HEK293 (cell line): ENCODE data around the gene SYTL2.

ENCODE experiments used
- CTCF ChIA-PET: fragments of 350-600 bp; formaldehyde crosslinking; extraction: SDS; loops from one replicate; lab custom pipeline; 2021; ENCODE audit warnings: antibody characterized with exemption; lab: Yijun Ruan, JAX
- POLR2A ChIA-PET: fragments of 300-600 bp; formaldehyde crosslinking; extraction: SDS; loops from one replicate; lab custom pipeline; 2020; ENCODE audit warnings: antibody characterized with exemption, inconsistent platforms; lab: Yijun Ruan, JAX
- H3K27ac ChIP-seq: fragments of 200-500 bp; sonication (Bioruptor generic); 2 replicates; pipeline ENCODE4 v1.5.1; 2014; ENCODE audit warnings: low read depth, low read length, control low read depth, inconsistent platforms; ENCODE audit errors: extremely low read depth
- H3K36me3 ChIP-seq, 2 experiments: fragments of 200-500 bp in 1 of 2; sonication (Bioruptor generic) in 1 of 2; 1 replicate in 1 of 2; 2 replicates in 1 of 2; pipeline ENCODE4 v1.5.1; 2014 to 2017; ENCODE audit warnings: inconsistent platforms in 2 of 2, low read length in 2 of 2; ENCODE audit not compliant: control insufficient read depth in 2 of 2, insufficient read depth in 1 of 2
- H3K4me1 ChIP-seq: fragments of 200-500 bp; sonication (Bioruptor generic); 2 replicates; pipeline ENCODE4 v1.5.1; 2014; ENCODE audit warnings: mild to moderate bottlenecking, low read length, inconsistent platforms; ENCODE audit not compliant: control insufficient read depth, insufficient read depth
- H3K4me3 ChIP-seq: 2 replicates; pipeline ENCODE4 v1.5.1; 2011; ENCODE audit warnings: low read depth, mild to moderate bottlenecking, control low read depth, low read length, moderate library complexity
- H3K9me3 ChIP-seq: fragments of 200-500 bp; sonication (Bioruptor generic); 2 replicates; pipeline ENCODE4 v1.5.1; 2014; ENCODE audit warnings: low read depth, low read length, inconsistent platforms; ENCODE audit not compliant: control insufficient read depth, insufficient read depth
- KLF10 ChIP-seq: fragments of 450-650 bp; IDR thresholded peaks from 2 replicates; pipeline ENCODE4 v1.5.1; 2018; ENCODE audit warnings: missing biosample characterization, mild to moderate bottlenecking, missing genetic modification characterization
- OVOL3 ChIP-seq: fragments of 450-650 bp; formaldehyde crosslinking; IDR thresholded peaks from 2 replicates; pipeline ENCODE4 v1.5.1; 2016; ENCODE audit warnings: missing biosample characterization, missing genetic modification characterization
- ZIC2 ChIP-seq: fragments of 450-650 bp; formaldehyde crosslinking; IDR thresholded peaks from 2 replicates; pipeline ENCODE4 v1.5.1; 2016; ENCODE audit warnings: missing biosample characterization, missing genetic modification characterization
- ZNF140 ChIP-seq: fragments of 450-650 bp; formaldehyde crosslinking; IDR thresholded peaks from 2 replicates; pipeline ENCODE4 v1.5.1; 2016; ENCODE audit warnings: missing biosample characterization, missing genetic modification characterization
- ZNF169 ChIP-seq: fragments of 450-650 bp; formaldehyde crosslinking; IDR thresholded peaks from 2 replicates; pipeline ENCODE4 v1.5.1; 2016; ENCODE audit warnings: missing biosample characterization, missing genetic modification characterization
- ZNF202 ChIP-seq: fragments of 450-650 bp; formaldehyde crosslinking; IDR thresholded peaks from 2 replicates; pipeline ENCODE4 v1.5.1; 2016; ENCODE audit warnings: missing biosample characterization, missing genetic modification characterization, borderline replicate concordance
- ZNF221 ChIP-seq: fragments of 450-650 bp; formaldehyde crosslinking; IDR thresholded peaks from 2 replicates; pipeline ENCODE4 v1.5.1; 2017; ENCODE audit warnings: missing biosample characterization, missing genetic modification characterization, borderline replicate concordance
- ZNF350 ChIP-seq: fragments of 450-650 bp; formaldehyde crosslinking; IDR thresholded peaks from 2 replicates; pipeline ENCODE4 v1.5.0; 2017; ENCODE audit warnings: missing biosample characterization, mild to moderate bottlenecking, missing genetic modification characterization
- ZNF391 ChIP-seq: fragments of 450-650 bp; formaldehyde crosslinking; IDR thresholded peaks from 2 replicates; pipeline ENCODE4 v1.5.1; 2016; ENCODE audit warnings: low read depth, missing biosample characterization, missing genetic modification characterization, borderline replicate concordance
- ZNF404 ChIP-seq: fragments of 450-650 bp; formaldehyde crosslinking; IDR thresholded peaks from 2 replicates; pipeline ENCODE4 v1.5.1; 2017; ENCODE audit warnings: missing biosample characterization, missing genetic modification characterization
- ZNF433 ChIP-seq: fragments of 450-650 bp; formaldehyde crosslinking; IDR thresholded peaks from 2 replicates; pipeline ENCODE4 v1.5.1; 2016; ENCODE audit warnings: missing biosample characterization, missing genetic modification characterization, low read depth
- ZNF514 ChIP-seq: fragments of 450-650 bp; formaldehyde crosslinking; IDR thresholded peaks from 2 replicates; pipeline ENCODE4 v1.5.1; 2016; ENCODE audit warnings: missing biosample characterization, missing genetic modification characterization
- ZNF529 ChIP-seq: fragments of 450-650 bp; formaldehyde crosslinking; IDR thresholded peaks from 2 replicates; pipeline ENCODE4 v1.5.1; 2017; ENCODE audit warnings: missing genetic modification characterization, missing biosample characterization; ENCODE audit not compliant: insufficient replicate concordance
- ZNF658 ChIP-seq: fragments of 450-650 bp; formaldehyde crosslinking; IDR thresholded peaks from 2 replicates; pipeline ENCODE4; 2016; ENCODE audit warnings: missing biosample characterization, missing genetic modification characterization
- ZNF76 ChIP-seq: fragments of 450-650 bp; formaldehyde crosslinking; IDR thresholded peaks from 2 replicates; pipeline ENCODE4; 2016; ENCODE audit warnings: low read depth, missing biosample characterization, missing genetic modification characterization, borderline replicate concordance
- ZNF768 ChIP-seq: fragments of 450-650 bp; formaldehyde crosslinking; IDR thresholded peaks from 2 replicates; pipeline ENCODE4 v1.5.1; 2018; ENCODE audit warnings: missing biosample characterization, mild to moderate bottlenecking, missing genetic modification characterization
- ZNF785 ChIP-seq: fragments of 450-650 bp; formaldehyde crosslinking; IDR thresholded peaks from 2 replicates; pipeline ENCODE4 v1.5.1; 2016; ENCODE audit warnings: missing biosample characterization, missing genetic modification characterization
- ZNF791 ChIP-seq: fragments of 450-650 bp; formaldehyde crosslinking; IDR thresholded peaks from 2 replicates; pipeline ENCODE4 v1.5.1; 2016; ENCODE audit warnings: missing biosample characterization, missing genetic modification characterization
- ZNF830 ChIP-seq: fragments of 450-650 bp; IDR thresholded peaks from 2 replicates; pipeline ENCODE4 v1.5.0; 2018; ENCODE audit warnings: missing biosample characterization, missing genetic modification characterization, low read depth, mild to moderate bottlenecking, moderate library complexity
- TF ChIP-seq, protein P1 (sequence below): fragments of 450-650 bp; formaldehyde crosslinking; IDR thresholded peaks from 2 replicates; pipeline ENCODE4 v1.5.1; 2017; ENCODE audit warnings: missing biosample characterization, missing genetic modification characterization
- TF ChIP-seq, protein P2 (sequence below): fragments of 450-650 bp; formaldehyde crosslinking; IDR thresholded peaks from 2 replicates; pipeline ENCODE4 v1.5.1; 2016; ENCODE audit warnings: missing biosample characterization, missing genetic modification characterization
- TF ChIP-seq, protein P3 (sequence below): fragments of 450-650 bp; IDR thresholded peaks from 2 replicates; pipeline ENCODE4 v1.5.1; 2018; ENCODE audit warnings: missing biosample characterization, missing genetic modification characterization
- TF ChIP-seq, protein P4 (sequence below): fragments of 450-650 bp; formaldehyde crosslinking; IDR thresholded peaks from 2 replicates; pipeline ENCODE4 v1.5.1; 2016; ENCODE audit warnings: missing biosample characterization, missing genetic modification characterization, borderline replicate concordance
- TF ChIP-seq, protein P5 (sequence below): fragments of 450-650 bp; formaldehyde crosslinking; IDR thresholded peaks from 2 replicates; pipeline ENCODE4 v1.5.1; 2016; ENCODE audit warnings: missing biosample characterization, missing genetic modification characterization

The SYTL2 gene

DNA sequence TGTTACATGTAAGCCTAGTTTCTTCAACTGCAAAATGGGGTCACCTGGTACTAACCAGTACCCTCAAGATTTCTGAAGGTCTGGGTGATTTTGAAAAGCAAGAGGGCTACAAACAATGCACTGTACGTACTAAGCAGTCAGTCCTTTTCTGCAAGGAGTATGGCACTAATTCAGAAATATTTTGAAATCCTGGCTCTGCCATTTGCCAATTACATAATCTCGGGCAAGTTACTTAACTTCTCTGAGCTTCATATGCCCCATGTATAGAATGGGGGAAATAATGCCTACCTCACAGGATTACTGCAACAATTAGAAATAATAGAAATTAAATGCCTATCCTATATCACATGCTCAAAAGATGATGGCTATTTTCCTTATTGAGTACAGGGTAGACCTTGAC lies 64.3 kb downstream of the SYTL2 start:
- Histone ChIP-seq H3K4me3 (no peak overlapping the region), H3K4me1 (no peaks in the 10 kb centered on the region)
- TF ChIP-seq ZNF791 (tag by site-specific recombination) (no peak), KLF10 (tag by site-specific recombination) (no peak), ZNF140 (tag by site-specific recombination) (no peak), ZNF433 (tag by site-specific recombination) (no peak), ZNF169 (no peak), OVOL3 (tag by site-specific recombination) (no peak), ZNF391 (tag by site-specific recombination) (no peak), ZNF76 (tag by site-specific recombination) (no peak), ZNF768 (no peak), ZNF830 (tag by site-specific recombination) (no peak), ZNF658 (tag by site-specific recombination) (no peak), ZNF350 (tag by site-specific recombination) (no peak), ZNF785 (tag by site-specific recombination) (no peak), ZNF404 (tag by site-specific recombination) (no peak), ZNF514 (tag by site-specific recombination) (no peak), ZNF202 (tag by site-specific recombination) (no peak), ZNF529 (tag by site-specific recombination) (no peak)
- TF ChIP-seq, protein P1, sequence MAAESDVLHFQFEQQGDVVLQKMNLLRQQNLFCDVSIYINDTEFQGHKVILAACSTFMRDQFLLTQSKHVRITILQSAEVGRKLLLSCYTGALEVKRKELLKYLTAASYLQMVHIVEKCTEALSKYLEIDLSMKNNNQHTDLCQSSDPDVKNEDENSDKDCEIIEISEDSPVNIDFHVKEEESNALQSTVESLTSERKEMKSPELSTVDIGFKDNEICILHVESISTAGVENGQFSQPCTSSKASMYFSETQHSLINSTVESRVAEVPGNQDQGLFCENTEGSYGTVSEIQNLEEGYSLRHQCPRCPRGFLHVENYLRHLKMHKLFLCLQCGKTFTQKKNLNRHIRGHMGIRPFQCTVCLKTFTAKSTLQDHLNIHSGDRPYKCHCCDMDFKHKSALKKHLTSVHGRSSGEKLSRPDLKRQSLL (tag by site-specific recombination) = no peak
- TF ChIP-seq, protein P2, sequence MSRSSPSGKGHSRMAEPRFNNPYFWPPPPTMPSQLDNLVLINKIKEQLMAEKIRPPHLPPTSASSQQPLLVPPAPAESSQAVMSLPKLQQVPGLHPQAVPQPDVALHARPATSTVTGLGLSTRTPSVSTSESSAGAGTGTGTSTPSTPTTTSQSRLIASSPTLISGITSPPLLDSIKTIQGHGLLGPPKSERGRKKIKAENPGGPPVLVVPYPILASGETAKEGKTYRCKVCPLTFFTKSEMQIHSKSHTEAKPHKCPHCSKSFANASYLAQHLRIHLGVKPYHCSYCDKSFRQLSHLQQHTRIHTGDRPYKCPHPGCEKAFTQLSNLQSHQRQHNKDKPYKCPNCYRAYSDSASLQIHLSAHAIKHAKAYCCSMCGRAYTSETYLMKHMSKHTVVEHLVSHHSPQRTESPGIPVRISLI (tag by site-specific recombination) = no peak
- TF ChIP-seq, protein P3, sequence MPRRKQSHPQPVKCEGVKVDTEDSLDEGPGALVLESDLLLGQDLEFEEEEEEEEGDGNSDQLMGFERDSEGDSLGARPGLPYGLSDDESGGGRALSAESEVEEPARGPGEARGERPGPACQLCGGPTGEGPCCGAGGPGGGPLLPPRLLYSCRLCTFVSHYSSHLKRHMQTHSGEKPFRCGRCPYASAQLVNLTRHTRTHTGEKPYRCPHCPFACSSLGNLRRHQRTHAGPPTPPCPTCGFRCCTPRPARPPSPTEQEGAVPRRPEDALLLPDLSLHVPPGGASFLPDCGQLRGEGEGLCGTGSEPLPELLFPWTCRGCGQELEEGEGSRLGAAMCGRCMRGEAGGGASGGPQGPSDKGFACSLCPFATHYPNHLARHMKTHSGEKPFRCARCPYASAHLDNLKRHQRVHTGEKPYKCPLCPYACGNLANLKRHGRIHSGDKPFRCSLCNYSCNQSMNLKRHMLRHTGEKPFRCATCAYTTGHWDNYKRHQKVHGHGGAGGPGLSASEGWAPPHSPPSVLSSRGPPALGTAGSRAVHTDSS (tag by site-specific recombination) = no peak
- TF ChIP-seq, all 188 proteins: peak for 0
- Histone ChIP-seq H3K36me3 (no peaks in the 10 kb centered on the region), H3K9me3 (no peaks in the 10 kb centered on the region), H3K27ac (no peak overlapping the region)
- ChIA-PET POLR2A (no interaction called here), CTCF (no interaction called here)

DNA sequence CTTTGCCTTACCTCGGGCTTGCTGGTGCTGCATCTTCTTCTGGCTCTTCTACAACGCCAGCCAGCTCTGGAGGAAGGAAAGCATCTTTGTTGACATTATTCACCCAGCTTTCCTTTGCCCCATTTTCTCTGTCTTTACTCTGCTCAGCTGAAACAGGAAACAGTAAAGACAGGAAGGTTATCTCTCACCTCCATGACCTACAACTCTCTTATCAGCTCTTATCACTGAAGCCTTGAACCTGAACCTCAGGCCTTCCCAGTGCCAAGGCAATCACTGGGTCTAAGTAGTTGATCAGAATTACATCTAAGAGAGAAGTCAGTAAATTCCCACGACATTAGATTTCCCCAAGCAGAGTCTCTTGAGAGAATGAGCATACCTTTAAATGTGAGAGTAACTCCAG lies 65.3 kb downstream of the SYTL2 start:
- POLR2A ChIA-PET = no interaction called here
- no peak overlapping the region for H3K4me3 ChIP-seq
- no peaks in the 10 kb centered on the region for H3K4me1 ChIP-seq
- H3K36me3 ChIP-seq = no peaks in the 10 kb centered on the region
- CTCF ChIA-PET = interaction anchor here (0.6 to 1.0 kb wide), 2 partner anchors 26 to 244 kb away, joined by 3 read pairs; no protein-coding TSS in a partner anchor
- H3K27ac ChIP-seq = no peak overlapping the region
- no peaks in the 10 kb centered on the region for H3K9me3 ChIP-seq
- TF ChIP-seq ZNF404 (tag by site-specific recombination) (no peak), ZIC2 (no peak), ZNF221 (tag by site-specific recombination) (no peak)
- TF ChIP-seq, protein P4, sequence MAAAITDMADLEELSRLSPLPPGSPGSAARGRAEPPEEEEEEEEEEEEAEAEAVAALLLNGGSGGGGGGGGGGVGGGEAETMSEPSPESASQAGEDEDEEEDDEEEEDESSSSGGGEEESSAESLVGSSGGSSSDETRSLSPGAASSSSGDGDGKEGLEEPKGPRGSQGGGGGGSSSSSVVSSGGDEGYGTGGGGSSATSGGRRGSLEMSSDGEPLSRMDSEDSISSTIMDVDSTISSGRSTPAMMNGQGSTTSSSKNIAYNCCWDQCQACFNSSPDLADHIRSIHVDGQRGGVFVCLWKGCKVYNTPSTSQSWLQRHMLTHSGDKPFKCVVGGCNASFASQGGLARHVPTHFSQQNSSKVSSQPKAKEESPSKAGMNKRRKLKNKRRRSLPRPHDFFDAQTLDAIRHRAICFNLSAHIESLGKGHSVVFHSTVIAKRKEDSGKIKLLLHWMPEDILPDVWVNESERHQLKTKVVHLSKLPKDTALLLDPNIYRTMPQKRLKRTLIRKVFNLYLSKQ (tag by site-specific recombination) = no peak
- TF ChIP-seq, protein P5, sequence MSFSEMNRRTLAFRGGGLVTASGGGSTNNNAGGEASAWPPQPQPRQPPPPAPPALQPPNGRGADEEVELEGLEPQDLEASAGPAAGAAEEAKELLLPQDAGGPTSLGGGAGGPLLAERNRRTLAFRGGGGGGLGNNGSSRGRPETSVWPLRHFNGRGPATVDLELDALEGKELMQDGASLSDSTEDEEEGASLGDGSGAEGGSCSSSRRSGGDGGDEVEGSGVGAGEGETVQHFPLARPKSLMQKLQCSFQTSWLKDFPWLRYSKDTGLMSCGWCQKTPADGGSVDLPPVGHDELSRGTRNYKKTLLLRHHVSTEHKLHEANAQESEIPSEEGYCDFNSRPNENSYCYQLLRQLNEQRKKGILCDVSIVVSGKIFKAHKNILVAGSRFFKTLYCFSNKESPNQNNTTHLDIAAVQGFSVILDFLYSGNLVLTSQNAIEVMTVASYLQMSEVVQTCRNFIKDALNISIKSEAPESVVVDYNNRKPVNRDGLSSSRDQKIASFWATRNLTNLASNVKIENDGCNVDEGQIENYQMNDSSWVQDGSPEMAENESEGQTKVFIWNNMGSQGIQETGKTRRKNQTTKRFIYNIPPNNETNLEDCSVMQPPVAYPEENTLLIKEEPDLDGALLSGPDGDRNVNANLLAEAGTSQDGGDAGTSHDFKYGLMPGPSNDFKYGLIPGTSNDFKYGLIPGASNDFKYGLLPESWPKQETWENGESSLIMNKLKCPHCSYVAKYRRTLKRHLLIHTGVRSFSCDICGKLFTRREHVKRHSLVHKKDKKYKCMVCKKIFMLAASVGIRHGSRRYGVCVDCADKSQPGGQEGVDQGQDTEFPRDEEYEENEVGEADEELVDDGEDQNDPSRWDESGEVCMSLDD (tag by site-specific recombination) = no peak
